Neuronal stem cell (in vitro differentiated cells): ENCODE data around the gene ANKS1A.

Source experiments
- DNase-seq: peaks from one replicate; pipeline ENCODE4 v3.0.0-alpha.2; 2013; ENCODE audit warnings: low spot score
- H2AFZ ChIP-seq: one replicate; pipeline ENCODE4 v1.6.1; 2013; ENCODE audit warnings: mild to moderate bottlenecking, low read length, inconsistent platforms
- H2AK5ac ChIP-seq: 2 replicates; pipeline ENCODE4 v1.6.1; 2013; ENCODE audit warnings: low read depth, mild to moderate bottlenecking, inconsistent platforms, low read length, moderate library complexity, mixed read lengths
- H2BK120ac ChIP-seq: 2 replicates; pipeline ENCODE4 v1.6.1; 2013; ENCODE audit warnings: low read depth, mild to moderate bottlenecking, inconsistent platforms, low read length, moderate library complexity, mixed read lengths
- H2BK12ac ChIP-seq: one replicate; pipeline ENCODE4 v1.6.1; 2013; ENCODE audit warnings: low read length, inconsistent platforms
- H2BK15ac ChIP-seq: 2 replicates; pipeline ENCODE4 v1.6.1; 2013; ENCODE audit warnings: mild to moderate bottlenecking, low read length, inconsistent platforms, mixed read lengths
- H2BK5ac ChIP-seq: one replicate; pipeline ENCODE4 v1.6.1; 2013; ENCODE audit warnings: inconsistent platforms, mild to moderate bottlenecking, low read length, moderate library complexity
- H3K14ac ChIP-seq: one replicate; pipeline ENCODE4 v1.6.1; 2013; ENCODE audit warnings: low read length, inconsistent platforms
- H3K18ac ChIP-seq: 2 replicates; pipeline ENCODE4 v1.6.1; 2013; ENCODE audit warnings: low read length, inconsistent platforms
- H3K23ac ChIP-seq: 2 replicates; pipeline ENCODE4 v1.6.1; 2013; ENCODE audit warnings: low read depth, mild to moderate bottlenecking, mixed read lengths, low read length, inconsistent platforms; ENCODE audit not compliant: poor library complexity
- H3K27ac ChIP-seq: replicated peaks from 3 replicates; pipeline ENCODE4 v1.5.1; 2013; ENCODE audit warnings: low read length, inconsistent platforms
- H3K27me3 ChIP-seq, 3 experiments: 2 replicates each; pipeline ENCODE4 v1.6.1; 2013; ENCODE audit warnings: low read length in 3 of 3, mild to moderate bottlenecking in 2 of 3, inconsistent platforms in 1 of 3, low read depth in 1 of 3, mixed read lengths in 1 of 3, moderate library complexity in 1 of 3; ENCODE audit not compliant: control insufficient read depth in 3 of 3, insufficient read depth in 3 of 3
- H3K36me3 ChIP-seq, 2 donors: replicated peaks in 1 of 2; 2 replicates each; pipeline ENCODE4 v1.6.1; 2013; ENCODE audit warnings: low read length in 2 of 2; ENCODE audit not compliant: control insufficient read depth in 2 of 2, insufficient read depth in 2 of 2
- H3K4ac ChIP-seq: 2 replicates; pipeline ENCODE4 v1.6.1; 2013; ENCODE audit warnings: inconsistent platforms, mild to moderate bottlenecking, low read length, moderate library complexity
- H3K4me1 ChIP-seq, 2 donors: 1 replicate in 1 of 2; 2 replicates in 1 of 2; pipeline ENCODE4 v1.6.1; 2013; ENCODE audit warnings: low read length in 2 of 2, low read depth in 1 of 2; ENCODE audit not compliant: control insufficient read depth in 2 of 2, insufficient read depth in 1 of 2
- H3K4me2 ChIP-seq: one replicate; pipeline ENCODE4 v1.6.1; 2013; ENCODE audit warnings: mild to moderate bottlenecking, low read length, inconsistent platforms; ENCODE audit not compliant: insufficient read depth, poor library complexity, severe bottlenecking
- H3K4me3 ChIP-seq, 2 donors: 2 replicates each; pipeline ENCODE4 v1.5.1; 2013; ENCODE audit warnings: low read length in 2 of 2, mild to moderate bottlenecking in 2 of 2, inconsistent platforms in 1 of 2, moderate library complexity in 1 of 2
- H3K79me1 ChIP-seq: one replicate; pipeline ENCODE4 v1.6.1; 2013; ENCODE audit warnings: low read depth, mild to moderate bottlenecking, inconsistent platforms, low read length, moderate library complexity
- H3K9ac ChIP-seq: one replicate; pipeline ENCODE4 v1.6.1; 2013; ENCODE audit warnings: mild to moderate bottlenecking, low read depth, low read length, inconsistent platforms; ENCODE audit not compliant: poor library complexity
- H3K9me3 ChIP-seq, 2 donors: replicated peaks in 1 of 2; 2 replicates each; pipeline versions ENCODE3 to v1.6.1; 2013; ENCODE audit warnings: low read length in 2 of 2, mild to moderate bottlenecking in 2 of 2, inconsistent platforms in 1 of 2, low read depth in 1 of 2, mixed read lengths in 1 of 2, moderate library complexity in 1 of 2; ENCODE audit not compliant: control insufficient read depth in 2 of 2, insufficient read depth in 1 of 2
- H4K8ac ChIP-seq: one replicate; pipeline ENCODE4 v1.6.1; 2013; ENCODE audit warnings: low read depth, mild to moderate bottlenecking, inconsistent platforms, low read length, moderate library complexity
- H4K91ac ChIP-seq: one replicate; pipeline ENCODE4 v1.6.1; 2013; ENCODE audit warnings: low read length, low read depth, mild to moderate bottlenecking, inconsistent platforms; ENCODE audit not compliant: poor library complexity
- WGBS, 2 donors: extraction: QIAGEN DNeasy Blood & Tissue Kit; methylation state at CpG; one replicate each; pipeline ENCODE4 v1.1.7; 2013; ENCODE audit warnings: missing lambda C conversion rate in 2 of 2, mixed read lengths in 1 of 2; ENCODE audit not compliant: insufficient read length in 2 of 2, insufficient replicate concordance in 1 of 2; ENCODE audit errors: extremely low coverage in 2 of 2; 5-methylcytosine and 5-hydroxymethylcytosine counted together

Gene ANKS1A

GRCh38 chr6:35011096-35012041 lies 122.3 kb downstream of the ANKS1A start:
- no CpG with 5 or more reads among the region's 4 CpGs for WGBS, 2 donors

GRCh38 chr6:35013701-35014100 lies 124.6 kb downstream of the ANKS1A start:
- H3K23ac ChIP-seq, result no peak overlapping the region
- peaks cover 5 to 18% of the 10 kb centered on the region in 2 donors for H3K4me1 ChIP-seq
- H3K4me2 ChIP-seq, result no peak overlapping the region
- H3K27me3 ChIP-seq, result no peaks in the 10 kb centered on the region
- no peak overlapping the region for H4K91ac ChIP-seq
- H2BK5ac ChIP-seq, result no peak overlapping the region
- no peak overlapping the region for H3K9ac ChIP-seq
- H3K9me3 ChIP-seq, result no peaks in the 10 kb centered on the region
- H3K79me1 ChIP-seq, result no peaks in the 10 kb centered on the region
- H3K14ac ChIP-seq, result no peak overlapping the region
- H2AFZ ChIP-seq, result no peak overlapping the region
- H2BK15ac ChIP-seq, result no peak overlapping the region
- no peak overlapping the region for H2AK5ac ChIP-seq
- no peak overlapping the region for H3K4me3 ChIP-seq
- no peak overlapping the region for H3K27ac ChIP-seq
- no peak overlapping the region for H2BK120ac ChIP-seq
- no CpG with 5 or more reads among the region's 6 CpGs for WGBS, 2 donors
- no peak overlapping the region for H4K8ac ChIP-seq
- H3K36me3 ChIP-seq, result peaks cover 5 to 11% of the 10 kb centered on the region in 2 donors
- H2BK12ac ChIP-seq, result no peak overlapping the region
- no peak overlapping the region for H3K4ac ChIP-seq
- no peak for DNase-seq
- H3K18ac ChIP-seq, result no peak overlapping the region

More at GRCh38 chr6:35011096-35012041, 122.3 kb downstream of the ANKS1A start:
- H3K4me2 ChIP-seq, result no peak overlapping the region
- H2BK15ac ChIP-seq, result no peak overlapping the region
- H2AK5ac ChIP-seq, result no peak overlapping the region
- H2AFZ ChIP-seq, result no peak overlapping the region
- no peak overlapping the region for H2BK12ac ChIP-seq
- H3K14ac ChIP-seq, result no peak overlapping the region
- no peak overlapping the region for H2BK5ac ChIP-seq
- H3K18ac ChIP-seq, result no peak overlapping the region
- no peaks in the 10 kb centered on the region for H3K9me3 ChIP-seq
- H3K27ac ChIP-seq, result no peak overlapping the region
- no peaks in the 10 kb centered on the region for H3K36me3 ChIP-seq
- no peak overlapping the region for H3K23ac ChIP-seq
- H2BK120ac ChIP-seq, result no peak overlapping the region
- H4K91ac ChIP-seq, result no peak overlapping the region
- no peaks in the 10 kb centered on the region for H3K27me3 ChIP-seq
- peaks cover 4 to 5% of the 10 kb centered on the region in 2 donors for H3K4me1 ChIP-seq
- no peak overlapping the region for H3K4ac ChIP-seq
- no peak for DNase-seq
- no peaks in the 10 kb centered on the region for H3K79me1 ChIP-seq
- H3K9ac ChIP-seq, result no peak overlapping the region
- H4K8ac ChIP-seq, result no peak overlapping the region
- H3K4me3 ChIP-seq, result no peak overlapping the region

- Histone ChIP-seq H3K4me1 (peaks cover 3 to 18% of the 10 kb centered on the region in 2 donors), H3K14ac (no peak overlapping the region), H3K27me3 (no peaks in the 10 kb centered on the region), H4K91ac (no peak overlapping the region), H3K18ac (no peak overlapping the region), H3K27ac (no peak overlapping the region), H3K4me3 (peak overlapping the region in 1 of 2 donors; percentile 53), H2BK120ac (no peak overlapping the region), H3K9ac (no peak overlapping the region), H3K4ac (no peak overlapping the region), H3K79me1 (no peaks in the 10 kb centered on the region), H2BK15ac (no peak overlapping the region), H3K4me2 (no peak overlapping the region), H3K9me3 (no peaks in the 10 kb centered on the region), H3K36me3 (peaks cover 5 to 17% of the 10 kb centered on the region in 2 donors), H2AFZ (no peak overlapping the region), H2BK5ac (no peak overlapping the region), H3K23ac (no peak overlapping the region), H2AK5ac (no peak overlapping the region), H2BK12ac (no peak overlapping the region), H4K8ac (no peak overlapping the region)
- DNase-seq, result no peak
- WGBS, 2 donors, result no CpG with 5 or more reads among the region's 1 CpG
Observed at GRCh38 chr6:35014341-35014740, 125.3 kb downstream of the ANKS1A start.

DNA sequence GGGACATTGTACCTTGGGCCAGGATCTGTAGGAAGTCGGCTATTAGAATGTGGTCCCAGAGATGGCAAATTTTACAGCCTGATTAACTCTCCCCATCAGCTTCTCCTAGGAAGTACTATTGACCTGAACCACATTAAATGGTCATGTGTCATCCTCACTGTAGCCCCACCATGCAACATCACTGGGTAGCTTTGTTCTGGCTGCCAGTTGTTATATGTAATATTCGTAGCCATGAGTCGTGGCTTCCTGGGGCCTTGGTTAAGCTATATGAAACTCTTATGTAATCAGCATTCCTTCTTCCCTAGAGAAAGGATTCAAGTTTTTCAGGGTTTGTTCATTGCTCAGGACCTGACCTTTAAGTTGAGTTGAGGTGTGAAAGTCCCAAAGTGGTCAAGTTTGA lies 125.7 kb downstream of the ANKS1A start:
- no peak overlapping the region for H3K27ac ChIP-seq

More for the DNA sequence above, 125.7 kb downstream of the ANKS1A start:
- H4K8ac ChIP-seq, result no peak overlapping the region
- no peak overlapping the region for H2BK120ac ChIP-seq
- no peak overlapping the region for H2BK15ac ChIP-seq
- no peak overlapping the region for H2BK12ac ChIP-seq
- DNase-seq, result no peak
- no peak overlapping the region for H3K9ac ChIP-seq
- H3K9me3 ChIP-seq, result no peaks in the 10 kb centered on the region
- no peaks in the 10 kb centered on the region for H3K27me3 ChIP-seq
- H3K23ac ChIP-seq, result no peak overlapping the region
- H3K4me3 ChIP-seq, result no peak overlapping the region
- no CpG with 5 or more reads among the region's 3 CpGs for WGBS, 2 donors
- no peak overlapping the region for H2BK5ac ChIP-seq
- H3K14ac ChIP-seq, result no peak overlapping the region
- no peak overlapping the region for H3K4ac ChIP-seq
- peaks cover 3 to 18% of the 10 kb centered on the region in 2 donors for H3K4me1 ChIP-seq
- H2AK5ac ChIP-seq, result no peak overlapping the region
- no peak overlapping the region for H2AFZ ChIP-seq
- H3K18ac ChIP-seq, result no peak overlapping the region
- no peak overlapping the region for H3K4me2 ChIP-seq
- H3K79me1 ChIP-seq, result no peaks in the 10 kb centered on the region
- H3K36me3 ChIP-seq, result peaks cover 5 to 17% of the 10 kb centered on the region in 2 donors
- no peak overlapping the region for H4K91ac ChIP-seq
